IgD-negative memory B cell (primary cell): Measurements from ENCODE around the gene AGAP4. TPM values are rescaled to one million over a fixed set of nuclear protein-coding genes. Genes with fewer than 3 reads are reported as not detected.
"Not testable (repeated sequence)": the region's sequence is repeated elsewhere in the genome, so short reads cannot be mapped to it uniquely, and the experiment has no call there.

Experiments used
- H3K27ac Mint-ChIP-seq, 3 donors: one replicate each; pipeline ENCODE4 v1.8.0; 2020 to 2022; ENCODE audit warnings: mild to moderate bottlenecking in 3 of 3, mixed read lengths in 3 of 3, moderate library complexity in 1 of 3
- H3K27me3 Mint-ChIP-seq: one replicate; pipeline ENCODE4 v1.8.0; 2021; ENCODE audit warnings: mixed read lengths
- H3K36me3 Mint-ChIP-seq: one replicate; pipeline ENCODE4 v1.8.0; 2020; ENCODE audit warnings: mild to moderate bottlenecking, mixed read lengths
- H3K4me1 Mint-ChIP-seq, 3 donors: one replicate each; pipeline ENCODE4 v1.8.0; 2020 to 2022; ENCODE audit warnings: mixed read lengths in 3 of 3, mild to moderate bottlenecking in 1 of 3
- H3K4me3 Mint-ChIP-seq, 4 donors: one replicate each; pipeline ENCODE4 v1.8.0; 2020 to 2022; ENCODE audit warnings: mild to moderate bottlenecking in 4 of 4, mixed read lengths in 4 of 4, moderate library complexity in 3 of 4
- H3K9me3 Mint-ChIP-seq, 3 donors: one replicate each; pipeline ENCODE4 v1.8.0; 2020 to 2021; ENCODE audit warnings: mixed read lengths in 3 of 3, mild to moderate bottlenecking in 1 of 3
- polyA plus RNA-seq: library from polyadenylated mRNA; unstranded; fragments of 300-500 nt; fragmentation: Illumina TruSeq; gene quantifications from one replicate; pipeline ENCODE4 v1.2.3, GENCODE V29; 2021

The AGAP4 gene
- 2.8 TPM for polyA plus RNA-seq

DNA sequence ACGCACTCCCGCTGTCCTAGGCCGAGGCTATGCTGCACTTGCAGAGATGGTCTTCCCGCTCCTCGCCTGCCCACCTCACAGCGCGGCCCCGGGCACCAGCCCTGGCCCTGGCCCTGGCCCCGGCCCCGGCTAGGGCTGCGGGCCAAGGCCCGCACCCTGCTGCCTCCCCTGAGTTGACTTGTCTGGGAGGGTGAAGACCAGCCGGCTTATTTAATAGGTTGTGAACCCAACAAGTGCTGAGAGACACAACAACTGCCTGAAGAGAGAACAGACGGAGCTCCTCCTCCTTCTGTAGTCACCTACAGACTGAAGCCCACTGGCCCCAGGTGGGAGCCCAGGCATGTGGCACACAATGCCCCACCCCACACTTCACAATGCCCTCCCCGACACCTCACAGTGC, at the start of gene AGAP4:
AGAP4 (minus strand) TSS at position 101 of the 400 bp plus-strand sequence. CDS start 153 bp downstream, outside the sequence.
- not testable (repeated sequence) for H3K4me3 Mint-ChIP-seq, H3K27ac Mint-ChIP-seq, H3K36me3 Mint-ChIP-seq, H3K9me3 Mint-ChIP-seq, H3K4me1 Mint-ChIP-seq, H3K27me3 Mint-ChIP-seq

DNA sequence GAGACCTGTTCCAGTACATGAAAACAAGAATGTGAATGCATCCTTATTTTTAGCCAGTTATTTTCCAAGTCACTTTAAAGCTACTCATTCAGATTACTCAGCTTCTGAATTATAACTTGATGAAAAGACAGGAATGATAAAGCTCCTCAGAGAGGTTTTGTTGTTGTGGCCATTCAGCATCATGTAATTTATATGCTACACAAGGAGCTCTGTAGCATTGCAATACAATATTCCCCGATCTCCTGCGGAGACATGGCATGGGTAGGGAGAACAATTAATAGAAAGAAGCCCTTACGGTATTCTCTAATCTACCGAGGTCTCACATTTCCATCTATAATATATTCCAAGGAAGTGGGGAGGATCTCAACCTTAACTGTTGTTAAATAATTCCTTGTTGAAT, 43.4 kb upstream of the AGAP4 start:
- H3K9me3 Mint-ChIP-seq, H3K27ac Mint-ChIP-seq, H3K36me3 Mint-ChIP-seq, H3K27me3 Mint-ChIP-seq, H3K4me1 Mint-ChIP-seq, H3K4me3 Mint-ChIP-seq: not testable (repeated sequence)

DNA sequence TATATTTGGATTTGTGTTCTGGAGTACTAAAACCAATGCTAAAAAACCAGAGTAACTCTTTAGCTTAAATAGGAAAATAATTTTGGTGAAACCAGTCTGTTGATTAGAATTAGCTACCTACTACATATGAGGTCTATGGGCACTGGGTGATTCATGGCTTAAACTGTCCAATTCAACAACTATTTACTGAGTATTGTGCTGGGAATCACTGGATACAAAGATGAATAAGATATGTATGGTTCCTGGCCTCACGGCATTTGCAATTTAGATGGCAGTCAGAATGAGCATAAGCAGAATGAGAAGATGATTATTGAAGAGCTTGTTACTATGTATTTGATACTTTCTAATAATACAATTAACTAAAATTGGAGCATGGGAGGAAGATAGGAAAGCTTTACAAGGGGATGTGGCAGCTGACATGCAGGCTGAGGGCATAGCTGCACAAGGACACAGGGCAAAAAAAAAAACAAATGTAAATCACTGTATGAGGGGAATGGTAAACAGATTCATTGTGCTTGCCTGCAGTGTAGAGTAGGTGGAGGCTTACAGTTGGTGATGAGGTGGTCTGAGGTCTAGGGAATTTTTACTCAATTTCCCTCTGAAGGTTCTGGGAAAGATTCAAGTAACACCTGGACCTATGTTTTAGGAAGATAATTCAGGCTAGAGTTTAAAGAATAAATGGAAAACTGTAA, 42.4 kb upstream of the AGAP4 start:
- H3K4me1 Mint-ChIP-seq, H3K36me3 Mint-ChIP-seq, H3K9me3 Mint-ChIP-seq, H3K27ac Mint-ChIP-seq, H3K4me3 Mint-ChIP-seq, H3K27me3 Mint-ChIP-seq: not testable (repeated sequence)

DNA sequence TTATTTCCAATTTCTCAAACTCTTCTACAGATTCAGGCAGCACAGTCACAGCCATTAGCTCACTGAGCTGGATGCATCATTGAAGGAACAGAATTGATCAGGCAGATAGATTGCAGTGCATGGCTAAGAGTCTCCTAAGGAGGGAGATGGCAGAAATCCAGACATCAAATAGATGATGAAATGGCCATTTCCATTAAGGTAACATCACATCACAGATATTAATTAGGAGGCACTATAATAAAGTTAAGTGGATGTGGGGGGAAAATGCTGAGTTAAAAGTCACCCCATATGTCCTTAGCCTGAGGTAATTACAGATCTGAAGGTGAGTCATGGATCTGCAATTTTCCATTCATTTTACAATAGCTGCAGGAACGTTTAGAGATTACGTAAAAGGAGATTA, 35.6 kb upstream of the AGAP4 start:
- not testable (repeated sequence) for H3K27me3 Mint-ChIP-seq, H3K4me3 Mint-ChIP-seq, H3K36me3 Mint-ChIP-seq, H3K27ac Mint-ChIP-seq, H3K9me3 Mint-ChIP-seq, H3K4me1 Mint-ChIP-seq

DNA sequence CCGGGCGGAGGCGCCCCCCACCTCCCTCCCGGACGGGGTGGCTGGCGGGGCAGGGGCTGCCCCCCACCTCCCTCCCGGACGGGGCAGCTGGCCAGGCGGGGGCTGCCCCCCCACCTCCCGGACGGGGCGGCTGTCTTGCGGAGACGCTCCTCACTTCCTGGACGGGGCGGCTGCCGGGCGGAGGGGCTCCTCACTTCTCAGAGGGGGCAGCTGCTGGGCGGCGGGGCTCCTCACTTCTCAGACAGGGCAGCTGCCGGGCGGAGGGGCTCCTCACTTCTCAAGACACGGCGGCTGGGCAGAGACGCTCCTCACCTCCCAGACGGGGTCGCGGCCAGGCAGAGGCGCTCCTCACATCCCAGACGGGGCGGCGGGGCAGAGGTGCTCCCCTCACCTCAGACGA, 18.1 kb upstream of the AGAP4 start:
- H3K4me3 Mint-ChIP-seq, H3K9me3 Mint-ChIP-seq: not testable (repeated sequence)

DNA sequence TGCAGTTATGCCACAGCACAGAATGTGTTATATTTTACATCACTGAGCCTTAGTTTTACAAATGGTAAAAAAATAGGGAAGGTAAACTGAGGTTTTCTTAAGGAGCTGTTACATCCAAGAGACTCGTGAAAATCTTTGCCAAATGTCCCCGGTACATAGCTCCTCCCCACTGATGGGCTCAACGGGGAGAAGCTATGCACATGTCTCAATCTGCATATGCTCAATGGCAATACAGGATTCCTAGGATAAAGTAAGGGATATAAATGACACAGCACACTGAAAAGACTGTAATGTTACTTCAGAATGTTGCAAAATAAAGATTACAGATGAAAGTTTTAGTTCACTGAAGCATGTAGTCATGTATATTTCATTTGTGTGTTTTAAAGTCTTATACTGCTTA, 17.0 kb upstream of the AGAP4 start:
- not testable (repeated sequence) for H3K4me1 Mint-ChIP-seq, H3K27me3 Mint-ChIP-seq, H3K36me3 Mint-ChIP-seq, H3K4me3 Mint-ChIP-seq, H3K27ac Mint-ChIP-seq, H3K9me3 Mint-ChIP-seq

More for the DNA sequence above, 18.1 kb upstream of the AGAP4 start:
- not testable (repeated sequence) for H3K27ac Mint-ChIP-seq, H3K27me3 Mint-ChIP-seq, H3K36me3 Mint-ChIP-seq, H3K4me1 Mint-ChIP-seq

DNA sequence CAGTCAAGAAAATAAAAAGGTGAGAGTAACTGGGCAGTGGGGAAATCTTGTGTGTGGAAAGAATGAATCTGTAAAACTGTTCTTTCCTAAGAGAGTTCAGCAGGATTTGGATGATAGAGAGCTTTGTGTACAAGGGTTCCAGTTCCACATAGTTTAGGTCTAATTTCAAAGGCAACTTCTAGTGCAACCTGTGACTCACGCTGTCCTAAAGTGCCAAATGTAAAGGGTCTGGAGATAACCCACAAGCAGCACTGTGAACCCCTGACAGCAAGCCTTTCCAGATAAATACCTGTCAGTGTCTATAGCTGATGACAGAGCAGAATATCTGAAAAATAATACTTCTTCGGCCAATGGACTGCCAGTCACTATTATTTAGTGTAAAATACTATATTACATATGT, 16.3 kb upstream of the AGAP4 start:
- H3K36me3 Mint-ChIP-seq, H3K4me1 Mint-ChIP-seq, H3K27me3 Mint-ChIP-seq, H3K9me3 Mint-ChIP-seq, H3K4me3 Mint-ChIP-seq, H3K27ac Mint-ChIP-seq: not testable (repeated sequence)

DNA sequence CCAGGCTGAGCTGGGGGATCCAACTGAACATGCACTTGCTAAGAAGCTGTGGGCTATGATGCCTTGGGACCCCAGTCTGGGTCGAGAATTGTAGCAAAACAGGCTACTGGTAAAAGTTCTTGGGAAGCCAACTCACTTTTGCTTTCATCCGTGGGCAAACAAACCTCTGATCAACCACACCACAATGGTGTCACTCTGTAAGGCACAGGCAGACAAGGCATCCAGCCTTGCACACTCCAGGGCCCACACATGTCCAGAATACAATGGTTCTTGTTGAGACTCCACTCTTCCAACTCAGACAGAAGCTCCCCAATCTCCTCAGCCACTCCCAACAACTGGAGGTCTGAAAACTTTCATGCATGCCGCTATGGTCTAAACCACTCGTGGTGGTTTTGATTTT, 10.6 kb upstream of the AGAP4 start:
- H3K9me3 Mint-ChIP-seq, H3K27me3 Mint-ChIP-seq, H3K4me1 Mint-ChIP-seq, H3K4me3 Mint-ChIP-seq, H3K27ac Mint-ChIP-seq, H3K36me3 Mint-ChIP-seq: not testable (repeated sequence)

DNA sequence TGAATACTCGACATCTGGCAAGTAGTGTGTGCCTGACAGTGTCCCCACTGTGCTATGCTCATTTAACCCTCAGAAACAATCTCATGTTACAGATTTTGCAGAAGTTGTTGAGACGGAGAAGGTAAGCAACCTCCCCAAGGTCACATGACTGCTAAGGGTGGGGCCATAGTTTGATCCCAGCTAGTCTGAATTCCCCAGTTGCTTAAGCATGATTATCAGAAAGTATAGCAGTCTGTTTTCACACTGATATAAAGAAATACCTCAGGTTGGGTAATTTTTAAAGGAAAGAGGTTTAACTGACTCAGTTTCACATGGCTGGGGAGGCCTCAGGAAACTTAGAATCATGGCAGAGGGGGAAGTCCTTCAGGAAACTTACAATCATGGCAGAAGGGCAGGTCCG, 1.2 kb upstream of the AGAP4 start:
- not testable (repeated sequence) for H3K4me1 Mint-ChIP-seq, H3K27me3 Mint-ChIP-seq, H3K9me3 Mint-ChIP-seq, H3K27ac Mint-ChIP-seq, H3K4me3 Mint-ChIP-seq, H3K36me3 Mint-ChIP-seq

DNA sequence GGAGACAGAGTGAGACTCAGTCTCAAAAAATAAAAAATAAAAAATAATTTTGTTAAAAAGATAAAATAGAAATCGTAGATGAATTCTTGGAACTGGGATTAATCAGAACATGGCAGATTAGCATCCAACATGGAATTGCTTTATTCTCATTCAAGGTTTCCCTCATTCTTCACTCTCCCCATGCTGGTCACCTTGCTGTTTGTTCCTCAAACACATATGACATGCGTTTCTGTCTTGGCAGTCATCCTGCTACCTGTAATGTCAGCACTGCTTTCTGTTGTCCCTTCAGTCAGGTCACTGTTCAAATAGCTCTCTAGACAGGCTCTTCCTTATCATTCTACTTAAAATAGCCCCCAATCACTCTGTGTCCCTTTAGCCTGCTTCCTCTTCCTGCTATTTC, 24.4 kb downstream of the AGAP4 start:
- H3K36me3 Mint-ChIP-seq, H3K4me1 Mint-ChIP-seq, H3K9me3 Mint-ChIP-seq, H3K27ac Mint-ChIP-seq, H3K4me3 Mint-ChIP-seq, H3K27me3 Mint-ChIP-seq: not testable (repeated sequence)

DNA sequence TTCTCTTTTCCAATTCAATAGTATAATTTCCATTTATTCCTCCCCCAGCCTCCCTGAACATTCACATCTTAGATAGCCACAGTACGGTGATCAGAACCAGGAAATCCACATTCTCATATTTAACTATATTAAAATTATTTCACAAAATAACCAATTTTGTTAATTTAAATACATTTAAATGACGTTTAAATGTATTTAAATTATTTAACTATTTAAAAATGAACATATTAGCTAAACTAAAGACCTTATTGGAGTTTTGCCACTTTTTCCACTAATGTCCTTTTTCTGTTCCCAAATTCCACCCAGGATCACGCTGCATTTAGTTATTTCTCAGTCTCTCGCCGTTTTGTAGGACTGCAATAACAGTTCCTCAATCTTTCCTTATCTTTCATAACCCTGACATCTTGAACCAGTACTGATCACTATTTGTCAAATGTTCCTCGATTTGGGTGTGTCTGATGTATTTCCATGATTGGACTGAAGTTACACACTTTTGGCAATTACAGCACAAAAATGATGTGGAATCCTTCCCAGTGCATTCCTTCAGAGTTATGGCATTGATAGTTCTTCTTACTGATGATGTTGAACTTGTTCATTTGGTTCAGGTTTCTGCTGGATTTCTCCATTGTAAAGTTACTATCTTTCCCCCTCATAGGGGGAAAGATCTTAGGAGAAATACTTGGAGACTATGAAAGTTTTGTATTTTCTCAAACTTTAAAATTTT, 27.0 kb downstream of the AGAP4 start:
- not testable (repeated sequence) for H3K4me1 Mint-ChIP-seq, H3K27ac Mint-ChIP-seq, H3K9me3 Mint-ChIP-seq, H3K36me3 Mint-ChIP-seq, H3K27me3 Mint-ChIP-seq, H3K4me3 Mint-ChIP-seq

DNA sequence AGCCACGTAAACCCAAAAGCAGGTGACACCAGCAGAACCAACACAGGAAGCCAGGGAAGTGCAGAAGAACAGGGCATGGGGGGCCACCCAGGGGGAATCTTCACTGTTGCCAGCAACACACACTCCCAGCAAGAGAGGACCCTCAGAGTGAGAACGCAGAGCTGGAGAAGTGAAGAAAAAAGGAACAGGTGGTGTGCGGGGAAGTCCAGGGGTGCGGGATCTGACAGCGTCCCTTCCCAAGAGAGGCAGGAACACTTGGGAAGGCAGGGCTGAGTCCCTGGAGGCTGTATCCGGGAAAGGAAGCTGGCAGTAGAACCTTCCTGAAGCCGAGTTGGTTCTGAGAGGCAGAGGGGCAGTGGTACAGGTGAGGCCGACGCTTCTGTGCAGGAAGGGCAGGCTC, 27.7 kb downstream of the AGAP4 start:
- Mint-ChIP-seq H3K4me3 (no peak overlapping the region), H3K36me3 (no peaks in the 10 kb centered on the region), H3K27ac (no peak overlapping the region), H3K9me3 (peaks cover 0 to 2% (median 0%) of the 10 kb centered on the region in 3 donors), H3K4me1 (peaks cover 0 to 2% (median 0%) of the 10 kb centered on the region in 3 donors), H3K27me3 (no peaks in the 10 kb centered on the region)

DNA sequence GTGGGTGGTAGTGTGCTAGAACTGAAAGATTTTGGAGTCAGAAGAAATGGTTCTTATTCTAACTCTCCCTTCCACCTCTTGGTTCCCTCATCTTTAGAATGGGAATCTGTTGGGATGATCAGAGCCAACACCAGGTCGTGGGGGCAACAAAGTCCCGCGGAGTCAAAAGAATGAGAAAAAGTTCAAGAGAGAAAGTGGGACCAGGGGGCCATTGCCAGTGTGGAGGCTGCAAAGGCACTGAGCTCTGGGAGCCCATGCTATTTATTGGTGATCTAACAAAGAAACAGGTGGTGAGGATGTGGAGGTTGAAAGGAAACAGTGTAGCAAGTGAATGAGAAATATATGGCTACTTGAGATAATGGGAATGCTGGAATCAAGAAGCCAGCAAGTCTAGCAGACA, 29.4 kb downstream of the AGAP4 start:
- no peaks in the 10 kb centered on the region for H3K36me3 Mint-ChIP-seq

DNA sequence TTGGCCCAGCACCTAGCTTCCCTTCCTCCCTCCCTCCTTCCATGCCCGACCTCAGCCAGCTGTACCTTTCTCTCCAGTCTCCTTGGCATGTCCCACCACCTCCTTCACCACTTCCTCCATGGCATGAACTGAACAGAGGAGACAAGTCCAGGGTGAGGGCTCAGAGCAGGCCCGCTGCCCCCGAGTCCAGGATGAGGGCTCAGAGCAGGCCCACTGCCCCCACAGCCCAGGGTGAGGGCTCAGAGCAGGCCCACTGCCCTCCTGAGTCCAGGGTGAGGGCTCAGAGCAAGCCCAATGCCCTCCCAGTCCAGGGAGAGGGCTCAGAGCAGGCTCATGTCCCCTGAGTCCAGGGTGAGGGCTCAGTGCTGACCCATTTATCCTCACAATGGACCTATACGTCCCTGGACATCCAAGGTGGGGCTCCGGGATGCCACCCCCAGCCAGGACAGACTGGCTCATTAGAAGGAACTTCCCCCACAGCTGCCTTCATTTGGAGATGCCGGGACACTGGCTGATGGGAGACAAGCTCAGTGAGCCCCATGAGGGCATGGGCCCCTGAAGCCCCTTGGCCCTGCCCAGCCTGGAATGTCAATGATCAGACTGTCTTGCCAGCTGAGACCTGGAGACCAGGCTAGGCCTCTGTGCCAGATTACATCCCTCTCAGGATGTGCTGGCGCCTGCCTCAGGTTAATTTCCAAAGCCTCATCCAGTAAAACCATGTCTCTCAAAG, 30.0 kb downstream of the AGAP4 start:
- no peaks in the 10 kb centered on the region for H3K36me3 Mint-ChIP-seq
- peaks cover 0 to 2% (median 0%) of the 10 kb centered on the region in 3 donors for H3K4me1 Mint-ChIP-seq
- no peak overlapping the region for H3K4me3 Mint-ChIP-seq
- H3K27me3 Mint-ChIP-seq, result no peaks in the 10 kb centered on the region
- peaks cover 0 to 2% (median 0%) of the 10 kb centered on the region in 3 donors for H3K9me3 Mint-ChIP-seq
- H3K27ac Mint-ChIP-seq, result peak overlapping the region in 1 of 3 donors; percentile 50

More for the DNA sequence above, 29.4 kb downstream of the AGAP4 start:
- peaks cover 0 to 2% (median 0%) of the 10 kb centered on the region in 3 donors for H3K9me3 Mint-ChIP-seq
- peaks cover 0 to 2% (median 0%) of the 10 kb centered on the region in 3 donors for H3K4me1 Mint-ChIP-seq
- H3K27me3 Mint-ChIP-seq, result no peaks in the 10 kb centered on the region
- H3K27ac Mint-ChIP-seq, result no peak overlapping the region
- no peak overlapping the region for H3K4me3 Mint-ChIP-seq

DNA sequence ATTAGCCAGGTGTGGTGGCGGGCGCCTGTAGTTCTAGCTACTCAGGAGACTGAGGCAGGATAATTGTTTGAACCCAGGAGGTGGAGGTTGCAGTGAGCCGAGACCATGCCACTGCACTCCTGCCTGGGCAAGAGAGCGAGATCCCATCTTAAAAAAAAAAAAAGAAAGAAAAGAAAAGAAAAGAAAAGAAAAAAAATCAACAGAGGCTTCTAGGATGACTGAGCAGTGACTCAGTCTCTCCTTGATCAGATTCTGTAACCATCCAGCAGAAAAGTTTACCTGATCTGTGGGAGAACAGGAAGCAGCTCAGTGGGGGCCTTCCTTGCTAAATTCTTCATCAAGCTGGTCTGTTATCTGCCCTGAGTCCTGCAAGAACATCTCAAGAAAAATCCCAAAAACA, 33.2 kb downstream of the AGAP4 start:
- H3K4me1 Mint-ChIP-seq, H3K4me3 Mint-ChIP-seq, H3K27ac Mint-ChIP-seq, H3K36me3 Mint-ChIP-seq, H3K9me3 Mint-ChIP-seq, H3K27me3 Mint-ChIP-seq: not testable (repeated sequence)

DNA sequence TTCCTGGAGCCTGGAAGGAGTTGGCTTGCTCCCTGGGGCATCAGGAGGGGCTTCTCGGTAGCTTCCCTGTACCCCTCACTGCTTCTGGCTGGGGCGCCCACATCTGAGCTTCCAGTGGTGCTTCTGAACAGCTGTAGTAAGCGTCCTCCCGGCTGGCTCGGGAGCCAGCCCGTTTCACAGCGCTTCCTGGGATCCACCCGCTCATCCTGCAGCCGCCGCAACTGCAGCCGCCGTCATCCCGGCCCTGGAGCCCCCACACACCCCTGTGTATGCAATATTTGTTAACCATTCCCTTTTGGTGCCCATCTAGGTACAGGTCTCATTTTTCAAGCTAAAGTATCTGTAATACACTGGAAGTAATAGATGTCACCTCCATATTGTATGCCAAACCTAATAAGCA, 34.3 kb downstream of the AGAP4 start:
- H3K36me3 Mint-ChIP-seq, H3K4me1 Mint-ChIP-seq, H3K27me3 Mint-ChIP-seq, H3K27ac Mint-ChIP-seq, H3K4me3 Mint-ChIP-seq, H3K9me3 Mint-ChIP-seq: not testable (repeated sequence)
